ENCODE results near the gene PSMD10.

PSMD10 gene

DNA sequence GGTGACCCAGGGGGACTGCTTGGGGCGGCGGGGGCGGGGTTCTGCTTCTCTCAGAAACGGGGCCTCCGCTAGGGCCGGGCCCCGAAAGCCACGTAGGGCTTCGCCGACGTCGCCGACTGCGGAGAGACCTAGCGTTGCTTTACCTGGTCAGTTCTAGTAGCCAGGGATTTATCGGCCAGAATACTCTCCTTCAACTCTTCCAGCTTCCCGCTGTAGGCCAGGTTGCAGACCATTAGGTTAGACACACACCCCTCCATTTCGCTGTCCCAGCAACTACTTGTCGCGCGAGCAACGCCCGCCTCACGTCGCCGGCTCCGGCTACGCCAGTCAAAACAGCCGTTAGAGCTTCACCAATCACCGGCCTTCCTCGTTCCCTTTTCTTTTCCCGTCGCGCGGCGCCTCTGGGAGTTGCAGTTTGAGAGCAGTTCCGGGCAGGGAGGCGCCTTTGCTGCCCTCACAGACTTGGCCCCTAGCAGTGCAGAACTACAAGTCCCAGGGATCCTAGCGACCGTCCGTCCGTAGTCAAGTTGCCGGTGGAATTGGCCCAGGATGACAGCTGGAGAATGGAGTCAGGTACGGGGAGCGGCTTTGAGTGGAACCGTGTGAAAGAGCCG is at the start of gene PSMD10, which contains the start of gene ATG4A (continued):
- TF ChIP-seq ZIC2 (tag by site-specific recombination; IDR thresholded peaks at IDR 0.05), result no peak
- no peak for TF ChIP-seq ZNF114 (tag by site-specific recombination; IDR thresholded peaks at IDR 0.05)
- no peak for TF ChIP-seq ZNF391 (tag by site-specific recombination; IDR thresholded peaks at IDR 0.05; ENCODE audit: borderline replicate concordance, low read depth)
- no peak for TF ChIP-seq ZNF560 (tag by site-specific recombination; IDR thresholded peaks at IDR 0.05; ENCODE audit: borderline replicate concordance)
- no peak for TF ChIP-seq OVOL3 (tag by site-specific recombination; IDR thresholded peaks at IDR 0.05)
- TF ChIP-seq ZNF184 (tag by site-specific recombination; IDR thresholded peaks at IDR 0.05), result no peak
- no peak for TF ChIP-seq ZNF529 (tag by site-specific recombination; IDR thresholded peaks at IDR 0.05; ENCODE audit: insufficient replicate concordance)
- TF ChIP-seq ZNF639 (tag by site-specific recombination; IDR thresholded peaks at IDR 0.05), result no peak
- TF ChIP-seq ZNF280C (tag by site-specific recombination; IDR thresholded peaks at IDR 0.05), result no peak
- TF ChIP-seq ZNF175 (tag by site-specific recombination; IDR thresholded peaks at IDR 0.05), result no peak
- no peak for TF ChIP-seq ZNF350 (tag by site-specific recombination; IDR thresholded peaks at IDR 0.05)
- no peak for TF ChIP-seq ZNF23 (tag by site-specific recombination; IDR thresholded peaks at IDR 0.05; ENCODE audit: borderline replicate concordance)
- TF ChIP-seq ZNF426 (tag by site-specific recombination; IDR thresholded peaks at IDR 0.05), result no peak
- TF ChIP-seq, protein P1, sequence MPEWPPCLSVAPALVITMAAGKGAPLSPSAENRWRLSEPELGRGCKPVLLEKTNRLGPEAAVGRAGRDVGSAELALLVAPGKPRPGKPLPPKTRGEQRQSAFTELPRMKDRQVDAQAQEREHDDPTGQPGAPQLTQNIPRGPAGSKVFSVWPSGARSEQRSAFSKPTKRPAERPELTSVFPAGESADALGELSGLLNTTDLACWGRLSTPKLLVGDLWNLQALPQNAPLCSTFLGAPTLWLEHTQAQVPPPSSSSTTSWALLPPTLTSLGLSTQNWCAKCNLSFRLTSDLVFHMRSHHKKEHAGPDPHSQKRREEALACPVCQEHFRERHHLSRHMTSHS (tag by site-specific recombination; IDR thresholded peaks at IDR 0.05), result no peak
- TF ChIP-seq ZNF132 (tag by site-specific recombination; IDR thresholded peaks at IDR 0.05; ENCODE audit: borderline replicate concordance), result no peak
- TF ChIP-seq REST (tag by site-specific recombination; IDR thresholded peaks at IDR 0.05), result peak; percentile 26; the same call in 1 of the 2 replicates
- no peak for TF ChIP-seq ZNF600 (tag by site-specific recombination; IDR thresholded peaks at IDR 0.05)
- TF ChIP-seq, protein P2, sequence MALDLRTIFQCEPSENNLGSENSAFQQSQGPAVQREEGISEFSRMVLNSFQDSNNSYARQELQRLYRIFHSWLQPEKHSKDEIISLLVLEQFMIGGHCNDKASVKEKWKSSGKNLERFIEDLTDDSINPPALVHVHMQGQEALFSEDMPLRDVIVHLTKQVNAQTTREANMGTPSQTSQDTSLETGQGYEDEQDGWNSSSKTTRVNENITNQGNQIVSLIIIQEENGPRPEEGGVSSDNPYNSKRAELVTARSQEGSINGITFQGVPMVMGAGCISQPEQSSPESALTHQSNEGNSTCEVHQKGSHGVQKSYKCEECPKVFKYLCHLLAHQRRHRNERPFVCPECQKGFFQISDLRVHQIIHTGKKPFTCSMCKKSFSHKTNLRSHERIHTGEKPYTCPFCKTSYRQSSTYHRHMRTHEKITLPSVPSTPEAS (tag by site-specific recombination; IDR thresholded peaks at IDR 0.05), result no peak
- no peak for TF ChIP-seq ZNF510 (tag by site-specific recombination; IDR thresholded peaks at IDR 0.05; ENCODE audit: insufficient replicate concordance)
- no peak for TF ChIP-seq ZNF521 (tag by site-specific recombination; IDR thresholded peaks at IDR 0.05)
- TF ChIP-seq HOXC10 (CRISPR knock-in tag; IDR thresholded peaks at IDR 0.05), result no peak
- peak; percentile 93 for TF ChIP-seq PRDM10 (tag by site-specific recombination; IDR thresholded peaks at IDR 0.05)
- no peak for TF ChIP-seq ZNF837 (tag by site-specific recombination; IDR thresholded peaks at IDR 0.05)
- TF ChIP-seq SP2 (tag by site-specific recombination; IDR thresholded peaks at IDR 0.05), result peak; percentile 90
- TF ChIP-seq ZNF112 (tag by site-specific recombination; IDR thresholded peaks at IDR 0.05), result no peak
- no peak for TF ChIP-seq SETDB1 (IDR thresholded peaks at IDR 0.05; ENCODE audit: insufficient read length, low read length)
- no peak for TF ChIP-seq ZNF140 (tag by site-specific recombination; IDR thresholded peaks at IDR 0.05)
- no peak for TF ChIP-seq ZNF211 (tag by site-specific recombination; IDR thresholded peaks at IDR 0.05; ENCODE audit: low read depth)

All from HEK293 (cell line).